ENCODE measurements around the gene MYRFL.
"Not testable (repeated sequence)": the region's sequence is repeated elsewhere in the genome, so short reads cannot be mapped to it uniquely, and the experiment has no call there.

Gene MYRFL

DNA sequence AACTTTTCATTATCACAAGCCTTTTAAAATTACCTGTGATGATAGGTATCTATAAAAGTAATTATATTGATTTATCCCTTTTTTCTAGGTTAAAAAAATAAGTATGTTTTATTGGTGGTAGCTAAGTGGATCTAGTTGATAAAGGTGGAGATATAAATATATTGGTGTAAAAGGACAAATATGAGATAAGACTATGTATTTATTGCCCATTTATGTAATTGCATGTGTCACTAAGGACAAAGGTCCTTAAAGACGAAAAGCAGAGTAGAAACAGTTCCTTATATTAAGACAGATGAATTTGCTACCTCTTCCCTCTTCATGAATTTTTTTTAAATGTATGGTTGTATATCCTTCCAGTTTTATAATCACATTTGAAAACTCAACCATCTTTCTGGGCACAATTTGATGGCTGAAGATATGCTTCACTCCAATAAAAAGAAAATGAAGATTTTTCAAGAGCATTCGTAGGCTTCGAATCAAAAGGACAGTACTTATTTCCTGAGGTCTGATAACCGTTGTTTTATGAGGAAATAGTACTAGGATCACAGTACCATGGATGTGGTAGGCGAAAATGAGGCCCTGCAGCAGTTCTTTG is at the start of gene MYRFL:
TSS of gene MYRFL (plus strand) at position 262 of the 595 bp plus-strand sequence. CDS start at position 553, 291 bp downstream.
- no peak for DNase-seq

DNA sequence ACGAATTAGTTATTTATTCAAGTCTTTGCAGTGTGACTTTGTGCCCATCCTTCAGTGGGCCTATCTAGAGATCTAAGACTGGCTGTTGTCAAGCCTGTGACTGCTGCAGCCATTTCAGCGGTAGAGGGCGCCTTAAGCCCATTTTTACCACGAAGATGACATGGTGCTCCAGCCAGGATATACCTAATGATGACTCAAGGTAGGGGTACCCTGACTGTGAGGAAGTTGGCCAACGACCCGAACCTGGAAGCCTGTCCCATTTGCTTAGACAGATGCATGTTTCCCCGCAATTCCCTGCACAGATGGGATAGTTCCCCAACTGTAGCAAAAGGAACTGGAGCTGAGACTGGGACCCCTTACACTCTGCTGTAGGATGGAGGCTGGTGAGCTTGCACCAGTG is 45.1 kb upstream of the MYRFL start:
- no peak for DNase-seq

DNA sequence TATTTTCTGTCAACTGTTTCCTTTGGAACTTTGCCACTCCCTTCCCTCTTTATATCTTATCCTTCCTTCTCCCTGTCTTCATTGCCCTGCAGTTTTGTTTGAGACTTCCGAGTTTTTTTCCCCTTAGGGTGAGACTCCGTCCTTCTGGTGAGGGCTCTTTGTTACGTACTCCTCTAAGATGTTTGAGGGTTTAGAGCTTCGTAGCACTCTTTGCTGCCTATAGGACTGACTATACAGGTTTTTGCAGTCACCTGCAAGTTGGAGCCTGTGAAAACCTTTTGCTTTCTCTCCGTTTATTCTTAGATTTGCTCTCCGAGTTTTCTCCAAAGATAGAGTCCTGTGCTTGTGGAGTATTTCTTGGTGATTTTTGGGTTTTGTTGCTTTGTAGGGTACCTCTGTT is 41.7 kb upstream of the MYRFL start:
- DNase-seq, result no peak

DNA sequence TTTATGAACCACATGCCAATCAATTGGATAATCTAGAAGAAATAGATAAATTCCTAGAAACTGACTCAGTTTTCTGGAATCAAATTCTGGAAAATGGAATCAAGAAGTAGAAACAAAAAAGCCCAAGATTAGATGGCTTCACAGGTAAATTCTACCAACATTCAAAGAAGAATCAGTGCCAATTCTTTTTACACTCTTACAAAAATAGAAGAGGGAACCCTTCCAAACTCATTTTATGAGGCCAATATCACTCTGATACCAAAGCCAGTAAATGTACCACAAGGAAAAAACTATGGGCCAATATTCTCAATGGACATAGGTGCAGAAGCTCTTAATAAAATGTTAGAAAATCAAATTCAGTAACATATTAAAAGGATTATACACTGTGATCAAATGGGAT is 35.7 kb upstream of the MYRFL start:
- no peak for DNase-seq

DNA sequence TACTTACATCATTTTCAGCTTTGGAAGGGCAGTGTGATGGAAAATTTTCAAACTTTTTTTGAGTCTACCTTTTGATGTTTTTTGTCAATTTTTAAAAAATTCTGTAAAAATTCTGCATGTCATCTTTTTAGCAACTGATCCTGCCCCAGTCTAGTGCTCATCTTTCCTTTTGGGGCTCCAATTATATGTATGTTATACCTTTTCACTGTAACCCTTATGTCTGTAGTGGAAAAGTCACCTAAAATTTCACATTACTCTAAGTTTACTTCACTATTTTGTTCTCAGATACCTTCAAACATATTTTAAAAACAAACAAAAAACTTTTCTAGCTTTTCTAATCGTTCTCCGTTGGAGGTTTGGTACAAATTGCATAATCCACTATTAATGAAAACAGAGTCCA is 32.5 kb upstream of the MYRFL start:
- DNase-seq, result no peak

DNA sequence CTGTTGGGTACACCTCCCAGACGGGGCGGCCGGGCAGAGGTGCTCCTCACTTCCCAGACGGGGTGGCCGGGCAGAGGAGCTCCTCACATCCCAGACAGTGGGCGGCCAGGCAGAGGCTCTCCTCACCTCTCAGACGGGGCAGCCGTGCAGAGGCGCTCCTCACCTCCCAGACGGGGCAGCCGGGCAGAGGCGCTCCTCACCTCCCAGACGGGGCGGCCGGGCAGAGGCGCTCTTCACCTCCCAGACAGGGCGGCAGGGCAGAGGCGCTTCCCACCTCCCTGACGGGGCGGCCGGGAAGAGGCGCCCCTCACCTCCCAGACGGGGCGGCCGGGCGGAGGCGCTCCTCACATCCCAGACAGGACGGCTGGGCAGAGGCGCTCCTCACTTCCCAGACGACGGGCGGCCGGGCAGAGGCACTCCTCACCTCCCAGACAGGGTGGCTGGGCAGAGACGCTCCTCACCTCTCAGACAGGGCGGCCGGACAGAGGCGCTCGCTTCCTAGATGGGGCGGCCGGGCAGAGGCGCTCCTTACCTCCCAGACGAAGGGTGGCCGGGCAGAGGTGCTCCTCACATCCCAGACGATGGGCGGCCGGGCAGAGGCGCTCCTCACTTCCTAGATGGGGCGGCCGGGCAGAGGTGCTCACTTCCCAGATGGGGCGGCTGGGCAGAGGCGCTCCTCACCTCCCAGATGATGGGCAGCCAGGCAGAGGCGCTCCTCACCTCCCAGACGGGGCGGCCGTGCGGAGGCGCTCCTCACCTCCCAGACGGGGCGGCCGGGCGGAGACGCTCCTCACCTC is 17.7 kb upstream of the MYRFL start:
- not testable (repeated sequence) for DNase-seq

DNA sequence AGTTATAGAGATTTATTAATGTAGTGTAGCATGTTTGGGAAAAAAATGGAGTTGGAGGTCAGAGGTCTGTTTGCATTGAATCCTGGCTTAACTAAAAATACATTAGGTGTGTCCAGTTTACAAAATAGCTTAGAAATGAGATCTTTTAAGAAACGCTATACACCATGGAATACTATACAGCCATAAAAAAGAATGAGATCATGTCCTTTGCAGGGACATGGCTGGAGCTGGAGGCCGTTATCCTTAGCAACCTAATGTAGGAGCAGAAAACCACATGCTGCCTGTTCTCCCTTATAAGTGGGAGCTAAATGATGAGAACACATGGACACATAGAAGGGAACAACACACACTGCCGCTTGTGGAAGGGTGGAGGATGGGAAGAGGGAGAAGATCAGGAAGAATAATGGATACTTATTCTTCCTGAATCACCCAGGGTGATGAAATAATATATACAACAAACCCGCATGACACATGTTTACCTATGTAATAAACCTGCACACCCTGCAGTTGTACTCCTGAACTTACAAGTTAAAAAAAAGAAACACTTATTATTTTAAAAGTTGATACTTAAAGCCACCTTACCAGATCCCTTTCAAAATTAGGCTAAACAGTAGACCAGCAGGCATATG is 14.0 kb upstream of the MYRFL start:
- no peak for DNase-seq

DNA sequence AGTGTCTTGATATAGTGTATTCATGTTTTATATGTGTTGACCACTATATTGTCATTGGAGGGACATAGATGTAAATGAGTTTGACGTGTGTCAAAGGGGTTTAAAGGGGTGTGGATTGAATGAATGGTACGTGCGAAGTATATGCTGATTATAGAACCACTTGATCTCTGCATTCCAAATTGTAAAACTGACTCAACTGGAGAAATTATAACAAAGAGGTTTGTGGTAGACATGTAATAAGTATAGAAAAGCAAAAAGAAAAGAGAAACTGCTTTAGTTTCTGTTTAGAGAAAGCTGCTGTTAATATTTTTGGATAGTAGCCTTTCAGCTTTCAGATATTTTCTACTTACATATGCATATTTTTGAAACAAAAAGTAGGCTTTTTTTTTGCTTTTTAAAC is 8.9 kb upstream of the MYRFL start:
- DNase-seq, result no peak

DNA sequence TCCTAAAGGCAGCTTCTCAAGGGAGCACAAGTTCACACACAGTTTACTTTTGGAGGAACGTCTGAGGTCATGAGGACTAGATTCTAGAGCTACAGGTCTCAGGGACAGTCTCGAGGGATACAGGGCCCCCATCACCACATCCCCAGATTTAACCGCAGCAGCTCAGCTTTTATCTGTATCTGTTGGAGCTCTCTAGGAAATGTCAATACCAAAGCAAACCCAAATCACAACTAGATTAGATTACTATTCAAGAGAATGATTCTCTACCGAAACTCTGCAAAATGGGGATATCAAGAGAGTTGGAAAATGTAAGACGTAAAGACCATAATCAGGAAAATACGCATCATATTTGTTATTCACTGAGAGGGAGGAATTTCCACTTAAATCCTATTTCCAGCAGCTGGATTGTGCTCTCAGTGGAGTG is 4.0 kb upstream of the MYRFL start:
- no peak for DNase-seq

DNA sequence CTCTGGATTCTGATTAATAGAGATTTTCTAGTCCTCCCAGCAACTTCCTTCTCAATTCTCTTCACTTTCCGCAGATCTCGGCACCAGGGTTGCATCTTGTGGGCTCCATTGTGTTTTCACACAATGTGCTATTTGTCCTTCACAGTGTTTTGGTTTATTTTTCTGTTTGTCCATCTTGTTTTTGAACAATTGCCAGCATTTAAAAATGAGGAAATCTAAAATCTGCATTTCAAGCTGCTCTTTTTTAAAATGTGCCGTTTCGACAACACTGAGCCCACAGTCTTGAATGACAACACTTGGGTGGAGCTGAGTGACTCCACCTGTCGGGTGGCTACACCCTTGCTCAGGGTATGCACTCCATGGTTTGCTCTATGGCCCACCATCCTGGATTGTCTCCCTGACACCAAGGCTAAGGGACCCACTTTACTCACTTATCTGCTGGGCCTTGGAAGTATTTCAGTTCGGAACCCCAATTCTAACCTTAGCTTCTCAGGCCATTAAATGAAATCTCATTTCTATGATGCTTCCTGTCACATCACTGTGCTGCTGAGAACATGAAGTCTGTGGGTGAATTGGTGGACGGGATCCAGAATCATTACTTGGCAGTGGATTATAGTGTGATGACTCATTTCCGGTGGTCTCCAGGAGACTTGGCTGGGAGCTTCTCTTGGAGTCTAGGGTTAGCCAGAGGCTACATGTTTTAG is 3.4 kb upstream of the MYRFL start:
- peak; percentile 50 for DNase-seq

DNA sequence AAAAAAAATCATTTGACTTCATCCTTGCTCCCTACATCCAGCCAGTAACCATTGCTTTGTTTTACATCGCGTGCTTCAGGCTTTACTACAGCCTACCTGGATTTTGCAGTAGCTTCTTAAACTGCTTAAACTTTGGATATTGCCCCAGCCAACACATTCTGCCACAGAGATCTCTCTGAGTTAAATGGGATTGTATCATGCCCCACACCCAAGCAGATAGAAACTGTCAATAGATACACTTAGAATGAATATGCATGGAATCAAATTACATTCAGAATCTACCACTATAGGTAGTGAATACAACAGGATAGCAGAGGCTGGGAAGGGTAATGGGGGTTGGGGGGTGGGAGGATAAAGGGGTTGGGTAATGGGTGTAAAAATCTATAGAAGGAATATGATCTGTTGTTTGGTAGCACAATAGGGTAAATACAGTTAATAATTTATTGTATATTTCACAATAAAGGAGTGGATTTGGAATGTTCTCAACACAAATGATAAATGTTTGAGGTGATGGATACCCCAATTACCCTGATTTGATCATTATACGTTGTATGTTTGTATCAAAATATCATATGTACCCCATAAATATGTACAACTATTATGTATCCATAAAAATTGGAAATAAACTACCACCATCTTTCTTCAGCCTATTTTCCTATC is 2.7 kb upstream of the MYRFL start:
- no peak for DNase-seq

DNA sequence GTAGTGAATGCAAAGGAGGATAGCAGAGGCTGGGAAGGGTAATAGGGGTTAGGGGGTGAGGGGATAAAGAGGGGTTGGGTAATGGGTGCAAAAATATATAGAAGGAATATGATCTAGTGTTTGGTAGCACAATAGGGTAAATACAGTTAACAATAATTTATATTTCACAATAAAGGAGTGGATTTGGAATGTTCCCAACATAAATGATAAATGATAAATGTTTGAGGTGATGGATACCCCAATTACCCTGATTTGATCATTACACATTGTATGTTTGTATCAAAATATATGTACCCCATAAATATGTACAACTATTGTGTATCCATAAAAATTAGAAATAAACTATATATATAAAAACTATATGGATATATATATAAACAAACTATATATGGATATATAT is 999 bp upstream of the MYRFL start:
- DNase-seq, result no peak

DNA sequence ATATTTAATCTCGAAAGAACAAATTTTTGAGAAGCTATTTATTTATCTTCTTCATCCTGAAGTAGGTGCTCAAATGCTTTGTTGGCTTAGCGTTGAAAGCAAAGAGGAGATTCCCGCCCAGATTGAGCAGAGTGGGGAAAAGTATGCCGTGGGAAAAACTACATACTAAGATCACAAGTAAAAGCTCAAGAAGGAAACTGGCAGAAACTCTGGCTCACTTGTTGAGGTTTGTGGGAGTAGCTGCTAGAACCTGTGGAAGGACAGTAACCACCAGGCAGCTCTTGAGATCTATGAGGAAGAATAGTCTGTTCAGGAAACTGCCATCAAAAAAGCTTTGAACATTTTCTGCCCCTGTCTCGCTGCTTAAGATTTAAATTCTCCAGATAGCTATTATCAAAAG is 3.9 kb downstream of the MYRFL start:
- no peak for DNase-seq

DNA sequence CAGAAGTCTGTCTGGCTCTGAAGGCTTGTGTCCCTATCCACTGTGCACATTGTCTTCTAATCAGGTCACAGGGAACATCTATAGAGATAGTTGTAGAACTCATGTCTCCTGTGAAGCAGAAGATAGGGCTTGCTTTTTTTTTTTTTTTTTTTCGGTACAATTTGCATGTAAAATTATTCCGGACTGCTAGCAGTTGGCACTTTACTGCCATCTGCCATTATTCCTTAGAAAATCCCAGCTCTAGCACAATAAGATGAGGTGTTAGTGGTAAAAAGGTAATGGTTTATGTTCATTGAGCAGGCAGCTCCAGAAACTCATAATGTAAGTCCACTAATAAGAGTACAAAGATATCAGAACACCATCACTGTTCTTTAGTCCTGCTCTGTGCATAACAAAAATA is 8.7 kb downstream of the MYRFL start:
- DNase-seq, result no peak

DNA sequence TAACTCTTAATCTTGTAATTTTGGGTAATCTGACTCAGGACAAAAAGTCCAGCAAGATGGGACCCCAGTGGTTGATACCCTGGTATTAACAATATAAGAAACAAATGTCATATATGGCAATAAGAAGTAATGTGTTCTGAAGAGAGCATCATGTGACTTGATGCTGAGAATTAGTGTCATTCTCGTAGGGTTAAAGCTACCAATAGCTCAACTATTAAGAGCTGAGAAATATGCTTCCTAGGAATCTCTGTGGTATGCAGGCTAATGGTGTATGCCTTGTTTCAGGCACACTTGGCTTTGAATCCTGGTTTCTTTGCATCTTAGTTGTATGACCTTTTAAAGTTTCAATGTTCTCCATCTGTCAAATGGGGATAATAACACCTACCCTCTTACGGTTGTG is 9.1 kb downstream of the MYRFL start:
- DNase-seq, result no peak

DNA sequence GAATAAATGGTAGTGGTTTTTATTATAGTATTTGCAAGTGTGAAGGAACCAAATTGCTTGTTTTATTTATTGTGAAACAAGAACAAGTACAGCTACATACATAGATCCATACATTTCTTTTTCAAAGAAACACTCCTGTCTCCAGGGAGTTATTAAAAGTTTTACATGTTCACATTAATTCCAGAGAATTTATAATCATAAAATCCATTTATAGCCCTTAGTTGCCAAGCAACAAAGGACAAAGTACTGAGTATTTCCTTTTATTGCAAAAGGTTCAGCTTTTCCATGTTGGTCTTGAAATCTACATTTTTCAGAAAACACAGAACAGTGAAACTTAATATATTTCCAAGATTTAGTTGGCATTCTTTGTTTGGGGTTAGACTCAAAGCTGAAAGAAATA is 9.5 kb downstream of the MYRFL start:
- DNase-seq, result no peak

DNA sequence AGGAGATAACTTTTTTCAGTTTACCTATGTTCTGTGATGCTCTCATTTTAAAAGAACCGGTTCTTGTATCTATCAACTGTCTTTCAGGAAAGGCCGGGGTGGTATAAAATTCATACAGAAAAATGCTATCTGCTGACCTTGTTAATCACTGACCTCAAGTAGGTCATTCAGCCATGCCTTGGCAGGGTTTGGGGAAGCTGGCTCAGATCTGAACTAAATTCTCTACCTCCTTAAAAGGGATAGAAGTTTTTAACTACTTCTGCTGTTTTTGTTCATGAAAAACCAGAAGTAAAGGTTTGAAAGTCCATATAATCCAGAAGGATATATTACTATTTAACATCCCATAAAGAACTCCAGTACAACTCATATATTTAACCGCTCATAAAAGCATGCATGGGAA is 10.1 kb downstream of the MYRFL start:
- DNase-seq, result no peak

DNA sequence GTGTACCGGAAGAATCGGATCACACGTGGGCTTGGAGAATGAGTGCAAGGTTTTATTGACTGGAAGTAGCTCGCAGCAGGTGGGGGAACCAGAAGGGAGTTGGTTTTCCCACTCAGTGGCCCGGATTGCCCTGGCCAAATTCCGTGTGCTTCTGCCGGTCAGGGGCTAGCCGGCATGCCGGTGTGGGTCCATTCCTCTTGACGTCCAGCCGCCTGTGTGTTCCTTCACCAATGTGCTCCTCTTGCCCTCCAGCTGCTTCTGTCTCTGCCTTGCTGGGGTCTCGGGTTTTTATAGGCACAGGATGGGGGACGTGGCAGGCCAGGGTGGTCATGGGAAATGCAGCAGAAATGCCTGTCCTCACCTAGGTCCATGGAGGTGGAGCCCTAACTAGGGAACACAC is 11.0 kb downstream of the MYRFL start:
- no peak for DNase-seq

DNA sequence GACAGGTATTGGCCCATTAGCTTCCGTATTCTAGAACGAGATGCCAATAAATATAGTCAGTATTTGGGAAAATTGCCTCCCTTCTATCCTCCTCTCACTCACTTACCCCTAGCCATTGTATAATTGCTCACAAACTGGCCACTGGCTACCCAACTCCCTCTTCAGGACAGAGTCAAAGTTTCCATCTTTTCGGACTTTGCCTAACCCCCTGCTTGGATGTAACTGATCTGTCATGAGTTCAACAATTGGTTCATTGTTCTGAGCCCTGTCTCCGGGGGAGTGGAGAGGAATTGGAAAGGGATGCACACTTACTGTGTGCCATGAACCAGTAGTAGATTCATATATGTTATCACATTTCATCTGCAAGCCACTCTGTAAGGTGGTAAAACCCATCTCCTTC is 12.2 kb downstream of the MYRFL start:
- no peak for DNase-seq

DNA sequence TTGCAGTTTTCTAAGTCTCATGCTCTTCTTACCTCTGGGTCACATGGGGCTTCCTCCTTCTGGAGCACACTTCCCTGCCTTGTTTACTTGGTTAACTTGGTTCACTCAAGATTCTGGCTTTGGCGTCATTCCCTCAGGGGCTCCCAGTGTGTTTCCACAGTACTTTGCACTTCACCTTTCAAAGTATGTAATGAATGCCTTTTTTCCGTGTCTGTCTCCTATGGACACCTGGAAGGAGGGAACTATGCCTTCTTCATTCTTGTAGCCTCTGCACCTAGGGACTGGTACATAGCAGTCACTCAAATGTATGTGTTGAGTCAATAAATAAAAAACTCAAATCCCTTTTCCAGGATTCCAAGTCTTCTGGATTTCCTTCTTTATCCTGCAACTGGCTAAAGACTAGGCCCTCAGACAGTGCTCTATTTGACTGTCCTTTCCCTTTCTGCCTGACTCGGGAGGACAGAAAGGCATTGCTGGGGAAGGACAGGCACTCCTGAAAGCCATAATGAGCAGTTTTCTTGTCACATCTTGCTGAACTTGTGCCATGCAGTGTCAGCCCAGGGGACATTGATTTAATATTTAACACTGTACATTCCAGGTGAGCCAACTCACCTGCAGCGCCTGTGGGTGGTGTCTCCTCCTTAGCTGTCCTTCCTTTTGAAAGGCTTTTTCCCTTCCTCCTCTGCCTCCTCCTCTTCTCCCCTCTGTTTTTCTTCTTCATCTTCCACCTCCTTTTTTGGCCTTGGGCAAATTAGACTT is 12.8 kb downstream of the MYRFL start:
- DNase-seq, result no peak

DNA sequence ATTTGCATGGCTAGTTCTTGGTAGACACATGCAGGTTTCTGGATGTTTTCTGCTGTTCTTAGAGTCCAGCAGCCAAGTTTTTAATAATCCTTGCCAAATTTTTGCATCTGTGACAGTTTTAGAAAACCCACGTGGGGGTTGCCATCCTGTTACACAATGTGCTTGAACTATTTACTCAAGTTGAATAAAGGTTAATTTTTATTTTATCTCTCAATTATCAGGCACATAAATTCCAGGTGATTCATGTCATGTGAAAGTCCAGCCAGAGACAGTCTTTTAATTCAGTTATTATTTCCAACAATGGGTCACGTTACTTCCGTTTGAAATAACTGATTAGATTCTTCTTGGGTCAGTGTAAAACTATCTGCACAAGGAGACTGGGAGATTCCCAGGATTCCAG is 15.7 kb downstream of the MYRFL start:
- DNase-seq, result no peak

DNA sequence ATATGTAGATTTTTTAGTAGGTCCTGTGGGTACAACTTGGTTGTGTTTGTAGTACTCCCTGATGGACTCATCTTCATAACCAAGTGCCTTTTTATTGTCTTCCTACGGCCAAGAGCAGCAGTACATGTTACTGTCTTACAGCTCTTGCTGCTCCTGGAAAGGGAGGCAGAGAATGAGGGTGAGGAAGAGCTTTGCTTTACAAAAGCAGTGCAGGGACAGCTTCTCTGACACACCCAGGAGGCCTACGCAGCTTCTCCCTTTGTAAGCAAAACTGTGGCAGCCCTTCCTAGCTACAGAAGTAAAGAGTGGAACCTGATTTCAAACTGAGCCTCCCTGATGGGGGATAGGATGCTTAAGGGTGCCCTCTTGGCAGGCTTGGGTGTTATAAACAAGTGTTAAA is 18.6 kb downstream of the MYRFL start:
- DNase-seq, result no peak

All from NCI-H2029 treated with DMSO at 0.1 percent for 48 hours (cell line).